Right kidney (tissue), 9 donors: ENCODE measurements around the gene PHACTR3.
A peak's percentile ranks its signal among the peaks of the same experiment; 100 is the strongest.
"Not testable (repeated sequence)": the region's sequence is repeated elsewhere in the genome, so short reads cannot be mapped to it uniquely, and the experiment has no call there.

Experiments used
- DNase-seq: peaks from one replicate; pipeline ENCODE4 v3.0.0-alpha.2; 2016
- long read RNA-seq, 8 donors: transcript quantifications; one replicate each; lab custom pipeline, GENCODE V29; 2026

PHACTR3 gene
- long read RNA-seq, donor 1, partial matches to known transcripts, result 0 of 2 reads
- long read RNA-seq, donor 1, other reads (novel, unspliced or antisense), result 0 of 2 reads
- long read RNA-seq, donor 2, partial matches to known transcripts, result 0 of 2 reads
- long read RNA-seq, donor 2, other reads (novel, unspliced or antisense), result 0 of 2 reads
- long read RNA-seq, donor 3, partial matches to known transcripts, result 0 of 6 reads
- long read RNA-seq, donor 3, other reads (novel, unspliced or antisense), result 0 of 6 reads
- long read RNA-seq, donor 4, partial matches to known transcripts, result 0 of 4 reads
- long read RNA-seq, donor 4, other reads (novel, unspliced or antisense), result 0 of 4 reads
- long read RNA-seq, donor 5, partial matches to known transcripts, result 0 of 2 reads
- long read RNA-seq, donor 5, other reads (novel, unspliced or antisense), result 0 of 2 reads
- long read RNA-seq, donor 6, partial matches to known transcripts, result 0 of 2 reads
- long read RNA-seq, donor 6, other reads (novel, unspliced or antisense), result 0 of 2 reads
- long read RNA-seq, donor 7, result 0 reads
- long read RNA-seq, donor 8, partial matches to known transcripts, result 7 of 9 reads
- long read RNA-seq, donor 8, other reads (novel, unspliced or antisense), result 0 of 9 reads

GRCh38 chr20:59603781-59604541 is at the start of gene PHACTR3:
Gene PHACTR3 (plus strand): TSS chr20:59604540. CDS start chr20:59605015, 475 bp downstream.
- DNase-seq, result no peak

DNA sequence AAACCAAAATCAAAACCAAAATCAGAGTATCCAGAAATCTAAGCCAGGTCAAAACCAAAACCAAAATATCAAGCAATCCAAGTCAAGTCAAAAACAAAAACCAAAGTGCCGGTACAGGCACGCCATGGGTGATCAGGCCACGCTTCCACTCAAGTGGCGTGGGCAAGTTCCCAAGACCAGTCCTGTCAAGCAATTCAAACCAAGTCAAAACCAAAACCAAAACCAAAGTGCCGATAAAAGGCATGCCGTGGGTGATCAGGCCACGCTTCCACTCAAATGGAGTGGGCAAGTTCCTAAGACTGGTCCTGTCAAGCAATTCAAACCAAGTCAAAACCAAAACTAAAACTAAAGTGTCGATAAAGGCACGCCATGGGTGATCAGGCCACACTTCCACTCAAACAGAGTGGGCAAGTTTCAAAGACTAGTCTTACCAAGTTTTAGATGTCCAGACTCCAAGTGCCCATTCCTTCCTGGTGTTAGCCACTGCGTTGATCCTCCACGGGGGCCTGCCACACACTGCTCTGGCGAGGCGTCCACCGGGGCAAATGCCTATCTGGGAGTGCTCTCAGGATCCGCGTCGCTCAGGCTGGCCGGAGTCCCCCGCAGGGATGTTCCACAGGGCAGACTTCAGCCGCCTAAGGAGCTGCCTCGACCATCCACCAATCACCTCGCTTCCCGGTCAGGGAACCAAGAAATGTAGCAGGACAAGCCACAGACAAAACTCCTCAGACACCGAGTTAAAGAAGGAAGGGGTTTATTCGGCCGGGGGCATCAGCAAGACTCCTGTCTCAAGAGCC is 46.4 kb upstream of the PHACTR3 start:
- not testable (repeated sequence) for DNase-seq

DNA sequence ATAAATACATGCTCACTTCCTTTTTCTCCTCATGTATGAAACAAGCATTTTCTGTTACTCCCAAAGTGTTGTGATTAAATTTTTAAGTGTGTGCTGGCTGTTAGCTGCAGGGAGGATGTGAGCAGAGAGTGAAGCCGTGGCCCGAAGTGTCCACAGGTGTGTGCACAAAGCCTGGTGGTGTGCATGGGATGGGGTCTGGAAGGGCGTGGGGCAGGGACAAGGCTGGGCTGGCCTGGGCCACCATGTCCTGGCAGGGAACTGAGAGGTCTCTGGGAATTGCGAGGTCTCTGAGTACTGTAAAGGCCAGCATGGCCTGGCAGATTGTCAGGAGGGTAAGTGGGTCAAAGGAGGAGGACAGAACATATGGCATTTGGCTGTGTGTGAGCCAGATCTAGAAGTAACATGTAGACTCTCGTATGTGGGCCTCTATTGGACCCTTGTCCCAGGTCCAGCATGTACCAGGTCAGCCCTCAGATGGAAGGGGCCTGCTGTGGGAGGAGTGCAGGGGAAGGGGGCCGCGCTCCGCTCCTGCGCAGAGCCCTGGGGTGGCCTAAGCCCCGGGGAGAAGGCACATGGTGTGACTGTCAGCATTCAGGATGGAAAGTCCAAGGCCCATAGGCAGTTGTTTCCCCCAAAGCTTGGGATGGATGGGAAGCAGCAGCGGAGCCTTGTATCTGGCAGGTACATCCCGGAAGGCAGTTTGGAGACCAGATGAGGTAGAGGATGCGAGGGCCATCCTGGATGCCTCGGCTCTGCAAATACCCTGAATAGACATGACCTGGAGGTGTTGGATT is 45.1 kb upstream of the PHACTR3 start:
- DNase-seq, result no peak

- no peak for DNase-seq
Observed at GRCh38 chr20:59559863-59560262, 44.5 kb upstream of the PHACTR3 start.

DNA sequence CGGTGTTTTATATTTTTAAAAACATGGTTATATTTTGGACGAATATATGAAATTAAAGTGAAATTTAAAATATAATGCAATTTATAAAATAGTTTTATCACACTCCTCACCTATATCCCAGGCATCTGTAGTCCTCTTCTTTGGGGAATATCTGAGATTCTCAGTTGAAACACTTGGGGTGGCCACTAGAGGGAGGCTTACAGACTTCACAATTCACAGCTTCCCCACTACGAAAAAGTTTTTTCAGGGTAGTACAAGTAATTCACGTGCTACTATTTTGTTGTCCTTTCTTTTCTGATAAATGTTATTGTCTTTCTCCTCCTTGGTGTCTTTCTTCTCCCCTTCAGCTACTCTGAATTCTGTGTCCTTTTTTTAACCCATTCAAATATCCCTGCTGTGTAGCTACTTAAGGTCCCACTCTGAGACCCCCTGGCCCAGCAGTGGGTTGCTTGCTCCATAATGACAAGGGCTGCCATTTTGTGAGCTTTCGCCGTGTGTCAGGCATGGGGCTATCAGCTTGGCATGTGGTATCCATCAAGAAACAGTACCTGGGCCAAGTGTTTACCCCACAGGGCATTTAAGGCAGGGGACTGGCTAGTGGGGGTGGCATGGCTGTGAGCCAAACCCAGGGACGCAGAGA is 43.6 kb upstream of the PHACTR3 start:
- DNase-seq, result no peak

GRCh38 chr20:59561228-59561605 is 43.1 kb upstream of the PHACTR3 start:
- DNase-seq, result no peak

DNA sequence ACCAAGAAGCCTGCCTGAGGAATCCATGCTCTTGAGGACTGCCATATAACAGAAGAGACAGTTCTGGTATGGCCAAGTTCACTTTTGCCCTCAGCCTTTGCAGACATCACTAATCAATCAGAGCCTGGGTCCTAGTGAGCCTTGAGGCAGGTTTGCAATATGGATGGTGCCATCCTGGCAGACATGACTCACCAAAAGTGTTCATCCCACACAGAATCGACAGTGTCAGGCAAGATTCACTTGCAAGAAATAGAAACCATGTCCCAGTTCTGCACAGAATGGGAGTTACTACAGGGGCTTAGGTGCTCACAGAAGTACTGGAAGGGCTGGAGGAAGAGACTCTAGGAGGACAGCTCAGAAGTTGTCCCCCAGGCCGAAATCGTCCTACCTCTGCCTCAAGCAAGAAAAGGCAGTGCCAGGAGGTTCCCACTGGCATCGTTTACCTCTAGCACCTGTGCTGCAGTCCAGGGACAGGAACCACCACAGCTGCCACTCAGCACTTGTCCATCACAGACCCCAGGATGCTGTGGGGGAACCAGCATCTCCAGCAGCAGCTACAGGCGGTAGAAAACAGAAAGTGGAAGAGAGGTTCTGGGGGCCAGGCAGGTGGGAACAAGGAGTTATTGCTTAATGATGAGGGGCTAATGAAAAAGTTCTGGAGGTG is 42.6 kb upstream of the PHACTR3 start:
- no peak for DNase-seq

DNA sequence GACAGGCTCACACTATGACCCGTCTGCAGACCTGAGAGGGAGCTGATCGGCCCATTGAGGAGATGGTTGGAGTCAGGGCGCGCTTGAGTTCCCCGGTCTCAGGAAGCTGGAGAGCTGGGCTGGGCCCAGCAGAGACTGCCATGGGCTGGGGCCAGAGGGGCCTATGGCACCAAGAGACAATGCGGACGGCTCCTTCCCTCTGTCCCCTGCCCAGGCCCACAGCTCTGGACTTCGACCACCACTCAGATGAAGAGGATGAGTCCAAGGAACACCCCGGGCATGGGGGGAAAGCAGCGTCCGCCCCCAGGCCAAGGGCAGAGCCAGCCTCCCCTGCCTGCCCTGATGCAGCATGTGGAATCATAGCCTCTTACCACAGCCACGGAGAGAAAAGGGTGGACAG is 40.2 kb upstream of the PHACTR3 start:
- no peak for DNase-seq

GRCh38 chr20:59564943-59565342 is 39.4 kb upstream of the PHACTR3 start:
- no peak for DNase-seq

DNA sequence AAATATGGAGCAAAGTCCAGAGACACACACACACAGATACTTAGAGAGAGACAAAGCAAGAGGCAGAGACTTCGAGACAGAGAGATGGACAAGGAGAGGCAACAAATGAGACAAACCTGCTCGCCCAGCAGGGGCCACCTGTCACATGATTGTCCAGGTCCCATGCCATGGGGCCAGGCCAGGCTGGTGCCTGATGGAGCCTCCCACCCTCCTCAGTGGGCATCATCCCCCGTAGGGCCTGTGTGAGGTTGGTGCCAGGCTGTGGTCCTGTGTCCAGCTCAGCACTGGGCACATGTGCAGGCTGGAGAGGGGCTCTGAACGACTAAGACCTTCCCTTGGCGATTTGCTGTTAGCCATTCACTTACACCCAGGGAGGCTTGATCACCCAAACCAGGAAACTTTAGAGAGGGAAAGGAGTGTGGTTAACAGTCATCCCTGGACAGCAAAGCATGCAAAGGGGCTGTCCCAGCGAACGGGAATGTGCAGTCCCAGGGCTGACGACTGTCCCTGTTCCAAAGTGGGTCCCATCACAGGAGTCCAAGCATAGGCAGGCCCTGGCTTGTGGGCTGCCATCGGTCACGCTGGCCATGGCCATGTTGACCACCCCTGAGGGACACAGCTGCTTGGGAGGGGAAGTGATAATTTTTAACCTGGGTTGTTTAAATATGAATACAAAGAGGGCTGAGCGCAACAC is 38.4 kb upstream of the PHACTR3 start:
- DNase-seq, result no peak

DNA sequence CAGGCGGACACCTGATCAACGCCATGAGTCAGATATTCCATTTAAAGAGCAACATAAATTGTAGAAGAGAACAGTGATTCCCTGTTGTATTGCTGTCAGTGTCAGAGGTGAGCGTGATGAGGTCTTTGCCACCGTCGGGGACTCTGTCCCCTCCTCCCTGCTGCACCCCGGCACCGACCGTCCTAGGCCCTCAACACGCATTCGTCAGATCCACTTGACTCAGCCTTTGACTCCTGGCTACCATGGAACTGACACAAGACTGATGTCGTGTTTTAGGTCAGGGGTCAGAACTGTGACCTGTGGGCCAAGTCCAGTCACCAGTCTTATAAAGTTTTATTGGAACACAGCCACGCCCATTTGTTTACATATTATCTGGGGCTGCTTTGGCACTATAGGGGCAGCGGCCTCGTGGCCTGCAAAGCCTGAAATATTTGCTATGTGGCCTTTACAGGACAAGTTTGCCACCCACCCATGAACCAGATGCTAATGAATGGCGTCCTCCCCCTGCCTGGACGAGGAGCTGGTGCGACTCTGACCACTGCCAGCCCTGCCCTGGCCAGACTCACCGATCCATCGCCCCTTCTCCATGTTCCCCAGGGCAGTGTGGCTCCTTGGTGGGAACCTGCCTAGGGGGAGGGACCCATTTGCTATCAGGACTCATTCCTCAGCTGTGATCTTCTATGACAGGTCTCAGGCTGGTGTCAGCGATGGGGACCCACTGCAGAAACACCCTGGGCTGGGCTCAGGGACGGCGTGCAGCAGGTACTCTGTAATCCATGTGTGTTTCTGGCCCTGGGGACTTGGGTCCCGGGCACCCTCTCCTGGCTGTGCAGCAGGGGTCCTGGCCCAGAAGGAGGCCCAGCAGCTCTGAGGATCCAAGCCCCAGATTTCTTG is 37.5 kb upstream of the PHACTR3 start:
- DNase-seq, result no peak

DNA sequence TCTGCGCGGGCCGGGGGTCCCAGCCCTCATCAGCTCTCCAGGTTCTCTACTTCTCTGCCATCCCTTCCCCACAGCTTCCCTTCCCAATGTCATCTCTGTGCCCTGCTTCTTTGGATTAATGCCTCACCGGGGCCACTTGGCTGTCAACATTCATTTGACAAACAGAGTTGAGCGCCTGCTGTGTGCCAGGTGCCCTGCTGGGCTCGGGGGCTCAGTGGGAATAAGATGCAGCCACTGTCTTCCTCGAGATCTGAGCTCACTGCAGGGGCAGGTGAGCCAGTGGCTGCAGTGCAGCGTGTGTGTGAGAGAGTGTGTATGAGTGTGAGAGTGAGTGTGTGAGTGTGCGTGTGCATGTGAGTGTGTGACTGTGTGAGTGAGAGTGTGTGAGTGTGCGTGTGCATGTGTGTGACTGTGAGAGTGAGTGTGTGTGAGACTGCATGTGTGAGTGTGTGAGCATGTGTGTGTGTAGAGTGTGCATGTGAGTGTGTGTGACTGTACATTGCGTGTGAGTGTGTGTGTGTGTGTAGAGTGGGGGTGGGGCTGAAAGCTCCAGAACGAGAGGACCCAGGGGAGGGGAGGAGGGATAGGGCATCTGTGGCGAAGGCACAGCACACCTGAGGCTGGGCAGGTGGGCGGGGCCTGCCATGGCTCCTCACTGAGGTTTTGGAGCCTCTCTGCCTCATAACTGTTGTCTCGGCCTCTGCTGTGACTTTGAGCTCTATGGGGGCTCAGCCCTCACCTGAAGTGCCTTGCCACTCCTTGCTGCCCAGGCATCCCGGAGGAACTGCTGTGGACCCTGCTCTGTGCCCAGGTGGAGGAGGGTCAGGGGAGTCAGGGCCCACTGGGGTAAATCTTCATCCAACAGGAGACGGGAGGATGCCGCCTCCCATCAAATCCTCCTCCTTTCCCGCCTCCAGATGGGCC is 36.5 kb upstream of the PHACTR3 start:
- DNase-seq, result no peak

GRCh38 chr20:59568509-59569024 is 35.8 kb upstream of the PHACTR3 start:
- no peak for DNase-seq

- DNase-seq, result no peak
Observed at GRCh38 chr20:59569305-59569704, 35.0 kb upstream of the PHACTR3 start.

DNA sequence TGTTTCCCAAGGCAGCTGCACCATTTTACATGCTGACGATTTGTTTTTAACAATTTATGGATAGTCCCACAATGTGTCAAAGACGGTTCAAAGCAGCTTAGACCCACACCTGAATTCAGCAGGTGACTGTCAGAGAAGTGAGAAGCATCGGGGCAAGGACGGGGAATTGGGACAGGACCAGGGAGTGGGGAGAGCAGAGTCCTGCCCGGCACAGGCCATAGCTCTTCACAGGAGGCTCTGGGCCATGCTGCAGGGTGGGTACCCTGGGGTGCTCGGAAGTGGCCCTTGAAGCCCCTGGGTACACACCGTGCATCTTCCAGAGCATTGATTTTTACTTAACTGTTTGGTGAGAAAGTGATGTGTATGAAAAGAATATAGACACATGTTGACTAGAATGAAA is 33.2 kb upstream of the PHACTR3 start:
- no peak for DNase-seq

DNA sequence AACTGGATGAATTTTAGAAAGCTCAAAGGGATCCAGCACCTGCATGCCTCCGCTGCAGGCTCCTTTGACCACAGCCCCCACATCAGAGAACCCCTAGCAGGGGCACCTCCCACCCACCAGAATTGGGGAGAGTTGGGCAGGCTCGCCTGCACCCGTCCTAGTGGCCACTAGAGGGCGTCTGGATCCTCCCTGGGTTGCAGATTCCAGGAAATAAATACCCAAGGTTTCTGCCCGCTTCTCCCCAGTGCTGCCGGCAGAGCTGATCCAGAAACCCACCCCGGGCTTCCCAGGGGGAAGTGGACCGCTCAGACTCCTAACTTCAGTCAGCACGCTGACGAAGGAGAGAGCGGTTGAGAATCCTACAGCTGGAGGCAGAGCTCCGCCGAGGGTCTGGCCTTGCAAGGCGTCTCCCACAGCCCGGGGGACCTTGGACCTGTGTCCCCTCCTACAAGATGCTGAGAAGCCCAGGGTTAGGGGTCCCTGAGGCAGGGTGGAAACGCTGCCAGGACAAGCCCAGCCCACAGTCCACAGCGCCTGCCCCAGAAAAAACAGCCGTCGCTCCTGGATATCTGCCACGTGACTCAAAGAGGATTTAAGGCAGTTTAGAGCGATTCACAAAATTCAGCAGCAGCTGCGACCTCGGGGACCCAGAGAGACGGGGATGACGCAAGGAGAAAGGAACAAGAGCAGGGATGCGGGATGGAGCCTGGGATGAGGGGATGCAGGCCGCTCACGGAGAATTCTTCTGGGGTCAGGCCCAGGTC is 32.6 kb upstream of the PHACTR3 start:
- DNase-seq, result peak; percentile 79

- DNase-seq, result peak; percentile 11
Observed at GRCh38 chr20:59572515-59572914, 31.8 kb upstream of the PHACTR3 start.
